ENCODE measurements around the gene ZNF205.
"Not testable (repeated sequence)": the region's sequence is repeated elsewhere in the genome, so short reads cannot be mapped to it uniquely, and the experiment has no call there.

The ZNF205 gene

DNA sequence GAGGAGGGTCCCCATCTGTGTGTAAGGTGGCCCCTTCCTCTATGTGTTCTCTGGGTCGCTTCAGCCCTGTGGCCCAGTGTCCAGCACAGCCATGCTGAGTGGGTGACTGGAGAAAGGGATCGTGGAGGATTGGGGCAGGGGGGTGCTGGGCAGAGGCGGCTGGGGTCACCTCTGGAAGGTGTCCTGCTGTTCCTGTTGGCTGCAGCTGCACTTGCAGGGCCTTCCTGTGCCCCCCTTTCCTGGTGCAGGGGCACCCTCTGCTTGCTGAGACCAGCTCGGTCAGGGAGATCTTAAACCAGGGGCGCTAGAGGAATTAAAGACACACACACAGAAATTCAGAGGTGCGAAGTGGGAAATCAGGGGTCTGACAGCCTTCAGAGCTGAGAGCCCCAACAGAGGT, 35.8 kb upstream of the ZNF205 start:
- DNase-seq (ENCODE audit: low read depth), result no peak
- TF ChIP-seq, protein P1, sequence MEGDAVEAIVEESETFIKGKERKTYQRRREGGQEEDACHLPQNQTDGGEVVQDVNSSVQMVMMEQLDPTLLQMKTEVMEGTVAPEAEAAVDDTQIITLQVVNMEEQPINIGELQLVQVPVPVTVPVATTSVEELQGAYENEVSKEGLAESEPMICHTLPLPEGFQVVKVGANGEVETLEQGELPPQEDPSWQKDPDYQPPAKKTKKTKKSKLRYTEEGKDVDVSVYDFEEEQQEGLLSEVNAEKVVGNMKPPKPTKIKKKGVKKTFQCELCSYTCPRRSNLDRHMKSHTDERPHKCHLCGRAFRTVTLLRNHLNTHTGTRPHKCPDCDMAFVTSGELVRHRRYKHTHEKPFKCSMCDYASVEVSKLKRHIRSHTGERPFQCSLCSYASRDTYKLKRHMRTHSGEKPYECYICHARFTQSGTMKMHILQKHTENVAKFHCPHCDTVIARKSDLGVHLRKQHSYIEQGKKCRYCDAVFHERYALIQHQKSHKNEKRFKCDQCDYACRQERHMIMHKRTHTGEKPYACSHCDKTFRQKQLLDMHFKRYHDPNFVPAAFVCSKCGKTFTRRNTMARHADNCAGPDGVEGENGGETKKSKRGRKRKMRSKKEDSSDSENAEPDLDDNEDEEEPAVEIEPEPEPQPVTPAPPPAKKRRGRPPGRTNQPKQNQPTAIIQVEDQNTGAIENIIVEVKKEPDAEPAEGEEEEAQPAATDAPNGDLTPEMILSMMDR (conservative IDR thresholded peaks at IDR 0.05; ENCODE audit: low read depth, low read length), result no peak
- no peak overlapping the region for H3K4me3 ChIP-seq (ENCODE audit: low read length)

DNA sequence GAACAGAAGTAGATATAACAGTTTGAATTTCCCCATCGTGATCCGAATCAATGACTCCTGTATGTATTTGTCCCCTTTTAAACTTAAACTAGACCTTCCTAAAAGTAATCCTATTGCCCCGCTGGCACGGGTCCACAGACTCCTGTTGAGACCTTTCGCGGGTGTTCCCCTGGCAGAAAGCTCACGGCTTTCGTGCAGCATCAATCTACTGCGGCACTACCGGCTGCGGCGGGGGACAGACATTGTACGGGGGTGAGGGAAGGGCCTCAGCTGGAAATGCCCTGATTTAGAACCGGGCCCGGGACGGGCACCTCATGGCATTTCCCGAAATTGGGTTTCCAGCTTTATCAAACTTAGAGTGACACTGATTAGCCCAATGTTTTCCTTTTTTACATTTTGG, 32.4 kb upstream of the ZNF205 start:
- no peak for DNase-seq (ENCODE audit: low read depth)
- TF ChIP-seq, protein P1 (conservative IDR thresholded peaks at IDR 0.05; ENCODE audit: low read depth, low read length), result no peak
- no peak overlapping the region for H3K4me3 ChIP-seq (ENCODE audit: low read length)

DNA sequence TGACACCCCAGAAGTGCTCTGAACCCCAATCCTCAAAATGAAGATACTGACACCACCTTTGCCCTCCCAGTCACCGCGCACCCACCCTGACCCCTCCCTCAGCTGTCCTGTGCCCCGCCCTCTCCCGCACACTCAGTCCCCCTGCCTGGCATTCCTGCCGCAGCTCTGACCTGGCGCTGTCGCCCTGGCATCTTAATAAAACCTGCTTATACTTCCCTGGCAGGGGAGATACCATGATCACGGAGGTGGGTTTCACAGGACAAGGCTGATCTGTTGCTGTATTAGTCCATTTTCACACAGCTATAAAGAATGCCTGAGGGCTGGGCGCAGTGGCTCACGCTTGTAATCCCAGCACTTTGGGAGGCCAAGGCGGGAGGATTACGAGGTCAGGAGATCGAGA, 30.4 kb upstream of the ZNF205 start:
- not testable (repeated sequence) for DNase-seq (ENCODE audit: low read depth); H3K4me3 ChIP-seq (ENCODE audit: low read length)

DNA sequence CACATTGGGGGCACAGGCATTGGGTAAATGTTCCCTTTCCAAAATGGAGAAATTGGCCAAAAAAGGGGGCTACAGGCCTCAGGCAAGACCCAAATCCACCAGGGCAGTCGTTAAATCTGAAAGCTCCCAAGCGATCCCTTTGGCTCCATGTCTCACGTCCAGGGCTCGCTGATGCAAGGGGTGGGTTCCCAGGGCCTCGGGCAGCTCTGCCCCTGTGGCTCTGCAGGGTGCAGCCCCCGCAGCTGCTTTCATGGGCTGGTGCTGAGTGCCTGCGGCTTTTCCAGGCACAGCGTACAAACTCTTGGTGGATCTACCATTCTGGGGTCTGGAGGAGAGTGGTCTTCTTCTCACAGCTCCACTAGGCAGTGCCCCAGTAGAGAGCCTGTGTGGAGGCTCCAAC, 29.0 kb upstream of the ZNF205 start:
- not testable (repeated sequence) for DNase-seq (ENCODE audit: low read depth); H3K4me3 ChIP-seq (ENCODE audit: low read length)

DNA sequence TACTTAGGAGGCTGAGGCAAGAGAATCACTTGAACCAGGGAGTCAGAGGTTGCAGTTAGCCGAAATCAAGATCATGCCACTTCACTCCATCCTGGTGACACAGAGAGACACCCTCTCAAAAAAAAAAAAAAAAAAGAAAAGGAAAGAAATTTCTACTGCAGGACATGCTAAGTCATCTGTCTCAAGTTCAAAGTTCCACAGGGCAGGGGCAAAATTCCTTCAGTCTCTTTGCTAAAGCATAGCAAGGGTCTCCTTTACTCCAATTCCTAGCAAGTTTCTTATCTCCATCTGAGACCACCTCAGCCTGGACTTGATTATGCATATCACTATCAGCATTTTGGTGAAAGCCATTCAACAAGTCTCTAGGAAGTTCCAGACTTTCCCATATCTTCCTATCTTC, 27.9 kb upstream of the ZNF205 start:
- TF ChIP-seq, protein P1 (conservative IDR thresholded peaks at IDR 0.05; ENCODE audit: low read depth, low read length), result no peak
- DNase-seq (ENCODE audit: low read depth), result no peak
- H3K4me3 ChIP-seq (ENCODE audit: low read length), result no peak overlapping the region

DNA sequence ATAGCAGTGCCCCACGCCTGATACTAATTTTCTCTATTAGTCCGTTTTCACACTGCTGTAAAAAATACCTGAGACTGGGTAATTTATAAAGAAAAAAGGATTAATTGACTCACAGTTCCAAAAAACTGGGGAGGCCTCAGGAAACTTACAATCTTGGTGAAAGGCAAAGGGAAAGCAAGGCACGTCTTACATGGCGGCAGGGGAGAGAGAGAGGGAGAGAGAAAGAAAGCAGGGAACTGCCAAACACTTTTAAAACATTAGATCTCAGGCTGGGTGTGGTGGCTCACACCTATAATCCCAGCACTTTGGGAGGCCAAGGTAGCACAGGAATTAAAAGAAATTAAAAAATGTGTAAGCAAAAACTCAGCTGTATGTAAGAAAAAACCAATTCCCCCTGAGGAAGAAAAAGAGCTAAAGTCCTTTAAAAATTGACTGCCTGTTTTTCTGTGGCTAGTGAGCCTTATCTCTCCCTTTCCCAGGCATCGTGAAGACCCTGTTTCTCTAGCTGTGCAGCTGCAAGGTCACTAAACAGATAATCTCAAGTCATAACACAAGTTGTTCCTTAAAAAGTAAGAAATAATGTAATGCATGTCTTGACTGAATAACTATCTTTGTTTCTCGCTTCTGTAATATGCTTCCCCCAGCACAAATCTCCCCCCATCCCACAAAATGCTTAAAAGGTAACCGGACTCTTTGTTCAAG, 27.3 kb upstream of the ZNF205 start:
- no peak overlapping the region for H3K4me3 ChIP-seq (ENCODE audit: low read length)
- TF ChIP-seq, protein P1 (conservative IDR thresholded peaks at IDR 0.05; ENCODE audit: low read depth, low read length), result no peak
- no peak for DNase-seq (ENCODE audit: low read depth)

DNA sequence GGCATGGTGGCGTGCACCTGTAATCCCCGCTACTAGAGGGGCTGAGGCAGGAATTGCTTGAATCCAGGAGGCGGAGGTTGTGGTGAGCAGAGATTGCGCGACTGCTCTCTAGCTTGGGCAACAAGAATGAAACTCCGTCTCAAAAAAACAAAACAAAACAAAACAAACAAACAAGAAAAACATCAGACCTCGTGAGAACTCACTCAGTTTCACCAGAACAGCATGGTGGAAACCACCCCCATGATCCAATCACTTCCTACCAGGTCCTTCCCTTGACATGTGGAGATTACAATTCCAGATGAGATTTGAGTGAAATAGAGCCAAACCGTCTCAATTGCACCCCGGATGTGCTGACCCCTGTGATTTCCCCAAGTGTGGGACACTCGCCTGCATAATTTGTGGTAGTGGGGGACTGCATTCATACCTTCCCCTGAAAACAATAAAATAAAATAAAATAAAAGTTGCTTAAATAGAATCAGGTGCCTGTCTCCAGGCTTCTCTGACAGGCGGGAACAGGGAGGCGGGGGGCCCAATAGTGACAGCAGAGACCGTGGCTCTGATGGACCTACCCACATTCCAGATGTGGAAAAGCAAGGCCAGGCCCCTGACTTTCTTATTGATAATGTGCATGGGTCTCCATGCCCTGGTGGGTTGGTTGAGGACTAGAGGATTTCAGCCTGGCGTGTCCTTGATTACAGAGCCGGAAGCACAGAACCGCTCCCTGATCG, 26.4 kb upstream of the ZNF205 start:
- TF ChIP-seq, protein P1 (conservative IDR thresholded peaks at IDR 0.05; ENCODE audit: low read depth, low read length), result no peak
- H3K4me3 ChIP-seq (ENCODE audit: low read length), result no peak overlapping the region

DNA sequence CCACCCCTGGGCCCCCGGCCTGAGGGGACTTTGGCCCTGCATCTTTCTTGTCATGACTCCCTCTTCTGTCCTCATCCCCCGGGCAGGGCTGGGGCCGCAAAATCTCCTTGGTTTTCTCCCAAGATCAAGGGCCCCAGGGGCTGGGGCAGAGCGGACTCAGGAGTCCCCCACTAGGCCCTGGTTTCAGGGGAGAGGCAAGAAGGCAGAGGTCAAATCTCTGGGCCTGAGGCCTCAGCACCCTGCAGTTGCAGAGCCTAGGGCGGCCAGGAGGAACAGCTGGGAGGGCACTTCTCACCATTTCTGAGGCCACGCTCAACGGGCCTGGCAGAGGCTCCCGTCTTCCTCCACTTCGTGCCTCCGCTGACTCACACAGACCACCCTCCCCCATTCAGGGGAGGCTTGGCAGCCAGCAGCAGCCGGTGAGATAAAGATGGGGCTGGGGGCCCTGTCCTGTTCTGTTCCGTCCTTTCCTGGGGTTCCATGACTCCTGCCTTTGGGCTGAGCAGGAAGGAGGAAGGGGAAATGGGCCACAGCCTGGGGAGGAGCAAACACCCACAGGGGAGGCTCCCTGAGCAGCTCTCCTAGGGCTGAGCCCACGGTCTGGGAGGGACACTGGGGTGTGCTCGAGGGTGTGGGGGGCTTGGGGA, 25.7 kb upstream of the ZNF205 start:
- DNase-seq (ENCODE audit: low read depth), result no peak
- TF ChIP-seq, protein P1 (conservative IDR thresholded peaks at IDR 0.05; ENCODE audit: low read depth, low read length), result no peak
- H3K4me3 ChIP-seq (ENCODE audit: low read length), result no peak overlapping the region

More for the DNA sequence above, 26.4 kb upstream of the ZNF205 start:
- DNase-seq (ENCODE audit: low read depth), result no peak

Data from retinal pigment epithelial cell (primary cell).